Type B pancreatic cell (in vitro differentiated cells): Measurements from ENCODE around the gene MPPED2. TPM values are rescaled to one million over a fixed set of nuclear protein-coding genes. Genes with fewer than 3 reads are reported as not detected.
A peak's percentile ranks its signal among the peaks of the same experiment; 100 is the strongest.

Experiments
- DNase-seq: peaks from one replicate; pipeline ENCODE4 v3.0.0; 2021; ENCODE audit warnings: mixed read lengths; ENCODE audit not compliant: unreplicated experiment; ENCODE audit errors: extremely low spot score
- H3K27ac Mint-ChIP-seq: 2 replicates; pipeline ENCODE4 v1.8.0; 2021; ENCODE audit warnings: mild to moderate bottlenecking, mixed read lengths
- H3K27me3 Mint-ChIP-seq: 2 replicates; pipeline ENCODE4 v1.8.0; 2021; ENCODE audit warnings: mixed read lengths
- H3K36me3 Mint-ChIP-seq: 2 replicates; pipeline ENCODE4 v1.8.0; 2021; ENCODE audit warnings: mixed read lengths
- H3K4me1 Mint-ChIP-seq: one replicate; pipeline ENCODE4 v1.8.0; 2021; ENCODE audit warnings: mixed read lengths; ENCODE audit not compliant: unreplicated experiment
- H3K4me3 Mint-ChIP-seq: 2 replicates; pipeline ENCODE4 v1.8.0; 2021; ENCODE audit warnings: mild to moderate bottlenecking, mixed read lengths
- H3K9me3 Mint-ChIP-seq: 2 replicates; pipeline ENCODE4 v1.8.0; 2021; ENCODE audit warnings: mixed read lengths
- total RNA-seq: library from RNA; stranded (reverse); gene quantifications from 2 replicates; pipeline ENCODE4 v1.2.1, GENCODE V29; 2021; ENCODE audit warnings: low replicate concordance
- TF ChIP-seq, protein P1 (sequence below): fragments of 200-600 bp; sonication (generic); conservative IDR thresholded peaks from 2 replicates; pipeline ENCODE4 v1.5.0; 2021; ENCODE audit warnings: antibody characterized with exemption, mild to moderate bottlenecking

MPPED2 gene
- total RNA-seq, 1 donor from 2014 or later: 63.9 TPM

- Mint-ChIP-seq H3K27ac (peak overlapping the region; percentile 10), H3K4me1 (peaks cover 49% of the 10 kb centered on the region), H3K9me3 (peaks cover 4% of the 10 kb centered on the region), H3K27me3 (no peaks in the 10 kb centered on the region), H3K4me3 (peak overlapping the region; percentile 29), H3K36me3 (peaks cover 4% of the 10 kb centered on the region)
- no peak for DNase-seq
- TF ChIP-seq, protein P1, sequence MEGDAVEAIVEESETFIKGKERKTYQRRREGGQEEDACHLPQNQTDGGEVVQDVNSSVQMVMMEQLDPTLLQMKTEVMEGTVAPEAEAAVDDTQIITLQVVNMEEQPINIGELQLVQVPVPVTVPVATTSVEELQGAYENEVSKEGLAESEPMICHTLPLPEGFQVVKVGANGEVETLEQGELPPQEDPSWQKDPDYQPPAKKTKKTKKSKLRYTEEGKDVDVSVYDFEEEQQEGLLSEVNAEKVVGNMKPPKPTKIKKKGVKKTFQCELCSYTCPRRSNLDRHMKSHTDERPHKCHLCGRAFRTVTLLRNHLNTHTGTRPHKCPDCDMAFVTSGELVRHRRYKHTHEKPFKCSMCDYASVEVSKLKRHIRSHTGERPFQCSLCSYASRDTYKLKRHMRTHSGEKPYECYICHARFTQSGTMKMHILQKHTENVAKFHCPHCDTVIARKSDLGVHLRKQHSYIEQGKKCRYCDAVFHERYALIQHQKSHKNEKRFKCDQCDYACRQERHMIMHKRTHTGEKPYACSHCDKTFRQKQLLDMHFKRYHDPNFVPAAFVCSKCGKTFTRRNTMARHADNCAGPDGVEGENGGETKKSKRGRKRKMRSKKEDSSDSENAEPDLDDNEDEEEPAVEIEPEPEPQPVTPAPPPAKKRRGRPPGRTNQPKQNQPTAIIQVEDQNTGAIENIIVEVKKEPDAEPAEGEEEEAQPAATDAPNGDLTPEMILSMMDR: no peak
Measured at GRCh38 chr11:30392221-30392784, 193.8 kb downstream of the MPPED2 start.

- Mint-ChIP-seq H3K27ac (peak overlapping the region; percentile 9), H3K4me1 (peaks cover 35% of the 10 kb centered on the region), H3K36me3 (peaks cover 2% of the 10 kb centered on the region), H3K4me3 (no peak overlapping the region), H3K9me3 (peaks cover 7% of the 10 kb centered on the region), H3K27me3 (no peaks in the 10 kb centered on the region)
- TF ChIP-seq, protein P1: no peak
- no peak for DNase-seq
Measured at GRCh38 chr11:30388957-30389356, 197.2 kb downstream of the MPPED2 start.

- Mint-ChIP-seq H3K9me3 (peaks cover 7% of the 10 kb centered on the region), H3K27me3 (no peaks in the 10 kb centered on the region), H3K4me1 (peaks cover 34% of the 10 kb centered on the region), H3K4me3 (no peak overlapping the region), H3K36me3 (no peaks in the 10 kb centered on the region), H3K27ac (peak overlapping the region; percentile 9)
- no peak for DNase-seq
- TF ChIP-seq, protein P1: no peak
Measured at GRCh38 chr11:30387891-30388861, 198.0 kb downstream of the MPPED2 start.

DNA sequence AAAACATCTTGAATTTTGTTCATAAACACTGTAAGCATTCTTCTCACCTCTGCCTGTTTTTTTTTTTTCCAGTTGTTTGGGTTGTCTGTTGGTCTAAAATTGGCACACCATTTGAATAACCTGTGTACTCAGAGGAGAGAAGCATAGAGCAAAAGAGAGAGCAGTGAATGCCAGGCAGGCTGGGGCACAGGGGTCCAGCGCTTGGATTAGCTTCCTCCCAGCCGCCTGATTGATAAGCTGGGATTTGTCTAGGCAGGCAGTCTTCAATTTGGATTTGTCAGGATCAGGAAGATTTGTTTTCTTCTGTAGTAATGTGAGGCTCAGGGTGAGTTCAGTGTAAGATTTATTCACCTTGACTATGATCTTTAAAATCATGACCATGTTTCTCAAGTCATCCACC, 204.3 kb downstream of the MPPED2 start:
- TF ChIP-seq, protein P1: no peak
- Mint-ChIP-seq H3K27me3 (peaks cover 3% of the 10 kb centered on the region), H3K36me3 (no peaks in the 10 kb centered on the region), H3K4me1 (peaks cover 7% of the 10 kb centered on the region), H3K4me3 (no peak overlapping the region), H3K9me3 (peaks cover 7% of the 10 kb centered on the region), H3K27ac (no peak overlapping the region)
- no peak for DNase-seq

DNA sequence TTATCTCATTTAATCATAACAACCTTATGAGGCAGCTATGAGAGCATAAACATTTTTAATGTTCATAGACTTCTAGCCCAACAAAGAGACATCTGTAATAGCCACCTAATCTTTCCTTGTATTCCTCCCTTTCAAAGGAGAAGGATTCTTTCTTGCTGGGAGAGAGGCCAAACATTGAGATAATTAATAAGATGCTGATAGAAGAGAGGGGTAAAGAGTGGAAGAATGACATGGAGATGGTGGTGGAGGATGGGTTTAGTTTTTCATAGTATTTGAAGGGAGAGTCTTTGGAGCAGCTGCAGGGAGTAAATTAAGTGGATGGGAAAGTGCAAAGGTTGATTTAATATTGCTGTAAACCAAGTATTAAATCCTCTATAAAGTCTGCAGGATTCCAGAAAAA, 205.3 kb downstream of the MPPED2 start:
- no peak for DNase-seq
- TF ChIP-seq, protein P1: no peak
- peaks cover 5% of the 10 kb centered on the region for H3K9me3 Mint-ChIP-seq
- H3K27ac Mint-ChIP-seq: no peak overlapping the region
- peaks cover 3% of the 10 kb centered on the region for H3K27me3 Mint-ChIP-seq
- H3K36me3 Mint-ChIP-seq: no peaks in the 10 kb centered on the region
- no peak overlapping the region for H3K4me3 Mint-ChIP-seq
- peaks cover 7% of the 10 kb centered on the region for H3K4me1 Mint-ChIP-seq
